Esophagus mucosa (tissue), 1 donor: ENCODE results near the gene CDK2. TPM values are rescaled to one million over a fixed set of nuclear protein-coding genes. Genes with fewer than 3 reads are reported as not detected.
"Not testable (repeated sequence)": the region's sequence is repeated elsewhere in the genome, so short reads cannot be mapped to it uniquely, and the experiment has no call there.

Experiments
- ATAC-seq: fragments of 200-7000 bp; cut with Tn5 transposase; one replicate; pipeline ENCODE4 v1.9.1; 2020
- total RNA-seq: library from RNA; stranded (reverse); gene quantifications from one replicate; pipeline ENCODE4 v1.2.4, GENCODE V29; 2023
- donor health status: DM: yes; HTN: yes; CAD: no.

The CDK2 gene
- total RNA-seq, 1 donor from 2014 or later: 20.5 TPM

- no peak for ATAC-seq
These were observed 15.8 kb downstream of the CDK2 start for GRCh38 chr12:55982319-55982936.

DNA sequence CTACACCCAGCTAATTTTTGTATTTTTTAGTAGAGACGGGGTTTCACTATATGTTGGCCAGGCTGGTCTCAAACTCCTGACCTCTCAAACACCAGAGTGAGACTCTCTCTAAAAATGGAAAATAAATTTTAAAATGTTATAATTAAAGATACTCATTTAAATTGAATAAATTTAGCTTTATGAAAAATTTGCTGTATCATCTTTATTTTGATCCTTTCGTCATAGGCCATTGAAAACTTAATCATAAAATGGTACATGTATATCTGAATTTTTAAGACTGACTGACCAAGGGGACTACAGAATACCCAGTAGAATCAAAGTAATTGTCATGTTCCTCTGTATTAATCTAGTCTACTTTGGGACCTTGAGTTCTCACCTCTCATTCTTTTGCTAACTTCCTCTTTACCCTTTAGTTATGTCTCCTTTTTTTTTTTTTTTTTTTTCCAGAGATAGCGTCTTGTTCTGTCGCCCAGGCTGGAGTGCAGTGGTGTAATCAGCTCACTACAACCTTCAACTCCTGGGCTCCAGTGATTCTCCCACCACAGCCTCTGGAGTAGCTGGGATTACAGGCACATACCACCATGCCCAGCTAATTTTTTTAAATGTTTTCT, 16.7 kb downstream of the CDK2 start:
- no peak for ATAC-seq

- ATAC-seq: no peak
These were observed 18.2 kb downstream of the CDK2 start for GRCh38 chr12:55984861-55985260.

DNA sequence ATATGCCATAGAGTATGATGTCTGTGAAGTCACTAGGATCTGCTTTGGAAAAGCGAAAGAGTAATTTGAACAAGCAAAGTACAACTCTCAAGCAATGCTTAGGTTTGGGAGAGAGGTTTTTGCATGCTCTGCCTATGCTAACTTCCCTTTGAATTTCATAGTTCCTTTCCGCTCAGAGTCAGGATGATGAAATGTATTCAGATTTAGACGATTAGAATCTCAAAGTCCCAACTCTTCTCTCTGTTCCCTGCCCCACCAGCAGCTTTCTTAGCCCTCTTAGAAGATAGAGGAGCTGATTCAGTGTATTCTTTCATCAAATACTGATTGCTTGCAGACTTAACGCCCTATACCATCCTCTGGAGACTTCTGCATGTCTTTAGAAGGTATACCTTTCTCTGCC, 18.7 kb downstream of the CDK2 start:
- ATAC-seq: no peak

GRCh38 chr12:55985976-55986375, 19.3 kb downstream of the CDK2 start:
- not testable (repeated sequence) for ATAC-seq

DNA sequence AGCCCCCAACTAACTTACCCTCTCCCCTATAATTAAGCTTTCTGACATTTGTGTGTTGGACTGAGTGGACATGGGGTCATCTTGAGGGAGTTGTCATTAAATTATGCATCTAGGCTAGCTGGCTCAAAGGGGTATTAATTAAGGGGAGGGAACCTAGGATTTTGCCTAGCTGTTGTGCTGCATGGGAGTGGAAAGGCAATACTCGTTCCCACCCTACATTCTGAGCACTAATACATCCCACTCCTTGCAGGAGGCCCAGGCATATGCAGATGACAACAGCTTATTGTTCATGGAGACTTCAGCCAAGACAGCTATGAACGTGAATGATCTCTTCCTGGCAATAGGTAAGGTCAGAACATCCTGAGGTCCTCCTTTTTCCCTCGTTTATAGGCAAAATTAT, 24.5 kb downstream of the CDK2 start:
- ATAC-seq: no peak

- no peak for ATAC-seq
These were observed 26.7 kb downstream of the CDK2 start for GRCh38 chr12:55993230-55993853.

GRCh38 chr12:55995366-55995765, 28.7 kb downstream of the CDK2 start:
- ATAC-seq: no peak

- ATAC-seq: peak; percentile 59
These were observed 29.6 kb downstream of the CDK2 start for GRCh38 chr12:55996201-55996714.

GRCh38 chr12:55996715-55997534, 30.3 kb downstream of the CDK2 start, which contains the start of gene SUOX:
TSS of gene SUOX (plus strand) at chr12:55997276. CDS start at chr12:56002222, 4,946 bp downstream.
- ATAC-seq: peak; percentile 98

DNA sequence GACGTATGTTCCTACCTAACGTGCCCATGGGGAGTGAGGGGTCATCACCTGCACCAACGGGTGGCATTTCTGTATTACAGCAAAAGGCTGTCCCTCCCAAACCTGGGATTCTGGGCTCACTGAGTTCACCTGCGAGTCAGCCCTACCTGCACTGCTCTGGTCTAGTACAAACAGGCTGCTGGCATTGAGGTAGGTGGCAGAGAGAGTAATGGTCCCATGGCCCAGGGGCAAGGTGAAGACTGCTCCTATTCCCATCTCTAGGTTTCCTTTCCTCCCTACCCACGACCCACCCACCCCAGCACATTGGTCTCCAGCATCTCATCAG, 30.9 kb downstream of the CDK2 start:
- peak; percentile 53 for ATAC-seq

- ATAC-seq: not testable (repeated sequence)
These were observed 32.9 kb downstream of the CDK2 start for GRCh38 chr12:55999522-55999921.

DNA sequence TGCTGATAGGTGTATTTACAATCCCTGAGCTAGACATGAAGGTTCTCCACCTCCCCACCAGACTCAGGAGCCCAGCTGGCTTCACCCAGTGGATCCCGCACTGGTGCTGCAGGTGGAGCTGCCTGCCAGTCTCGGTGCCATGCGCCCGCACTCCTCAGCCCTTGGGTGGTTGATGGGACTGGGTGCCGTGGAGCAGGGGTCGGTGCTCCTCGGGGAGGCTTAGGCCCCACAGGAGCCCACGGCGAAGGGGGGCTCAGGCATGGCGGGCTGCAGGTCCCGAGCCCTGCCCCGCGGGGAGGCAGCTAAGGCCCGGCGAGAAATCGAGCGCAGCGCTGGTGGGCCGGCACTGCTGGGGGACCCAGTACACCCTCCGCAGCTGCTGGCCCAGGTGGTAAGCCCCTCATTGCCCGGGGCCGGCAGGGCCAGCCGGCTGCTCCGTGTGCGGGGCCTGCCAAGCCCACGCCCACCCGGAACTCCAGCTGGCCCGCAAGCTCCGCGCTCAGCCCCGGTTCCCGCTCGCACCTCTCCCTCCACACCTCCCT, 33.4 kb downstream of the CDK2 start:
- ATAC-seq: not testable (repeated sequence)

GRCh38 chr12:56001487-56002100, 35.0 kb downstream of the CDK2 start:
- no peak for ATAC-seq

DNA sequence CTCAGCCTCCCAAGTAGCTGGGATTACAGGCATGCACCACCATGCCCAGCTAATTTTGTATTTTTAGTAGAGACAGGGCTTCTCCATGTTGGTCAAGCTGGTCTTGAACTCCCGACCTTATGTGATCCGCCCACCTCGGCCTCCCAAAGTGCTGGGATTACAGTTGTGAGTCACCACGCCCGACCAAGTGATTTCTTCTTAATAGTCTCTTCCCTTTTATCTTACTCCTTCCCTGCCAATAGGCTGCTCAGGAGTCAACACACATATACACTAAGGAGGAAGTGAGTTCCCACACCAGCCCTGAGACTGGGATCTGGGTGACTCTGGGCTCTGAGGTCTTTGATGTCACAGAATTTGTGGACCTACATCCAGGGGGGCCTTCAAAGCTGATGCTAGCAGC, 36.7 kb downstream of the CDK2 start:
- ATAC-seq: not testable (repeated sequence)

DNA sequence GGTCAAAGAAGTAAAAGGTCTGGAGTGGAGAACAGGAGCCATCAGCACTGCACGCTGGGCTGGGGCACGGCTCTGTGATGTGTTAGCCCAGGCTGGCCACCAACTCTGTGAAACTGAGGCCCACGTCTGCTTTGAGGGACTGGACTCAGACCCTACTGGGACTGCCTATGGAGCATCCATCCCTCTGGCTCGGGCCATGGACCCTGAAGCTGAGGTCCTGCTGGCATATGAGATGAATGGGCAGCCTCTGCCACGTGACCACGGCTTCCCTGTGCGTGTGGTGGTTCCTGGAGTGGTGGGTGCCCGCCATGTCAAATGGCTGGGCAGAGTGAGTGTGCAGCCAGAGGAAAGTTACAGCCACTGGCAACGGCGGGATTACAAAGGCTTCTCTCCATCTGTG, 37.6 kb downstream of the CDK2 start:
- no peak for ATAC-seq

GRCh38 chr12:56007564-56008559, 41.2 kb downstream of the CDK2 start:
- peak; percentile 77 for ATAC-seq

GRCh38 chr12:56010111-56010570, 43.5 kb downstream of the CDK2 start:
- no peak for ATAC-seq

DNA sequence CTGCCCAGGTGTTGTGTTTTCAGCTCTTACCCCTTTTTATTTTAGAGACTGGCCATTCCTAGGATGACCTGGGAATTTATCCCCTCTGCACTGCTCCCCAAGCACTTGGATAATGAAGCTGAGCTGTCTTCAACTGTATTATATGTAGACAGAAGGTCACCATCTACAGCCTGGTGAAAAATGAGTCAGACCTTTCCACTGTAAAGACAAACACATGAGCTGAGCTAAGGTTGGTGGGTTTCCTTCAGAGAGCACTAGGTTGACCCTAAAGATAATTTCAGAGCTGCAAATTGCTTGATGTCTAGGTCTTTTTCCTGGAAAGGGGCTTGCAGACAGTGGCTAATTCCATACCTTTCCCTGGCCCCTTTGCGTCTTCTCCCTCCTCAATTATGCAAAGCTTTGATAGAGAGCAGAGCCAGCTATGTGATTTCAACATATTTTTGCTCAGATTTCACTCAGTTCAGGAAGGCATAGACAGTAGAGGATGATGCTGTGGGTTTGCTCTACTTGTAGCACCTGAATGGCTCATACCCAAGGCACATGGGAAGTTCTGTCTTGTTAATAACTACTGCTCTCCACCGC, 45.0 kb downstream of the CDK2 start:
- ATAC-seq: no peak

GRCh38 chr12:56013482-56013881, 46.9 kb downstream of the CDK2 start:
- peak; percentile 10 for ATAC-seq
